Activated CD4-positive, CD25-positive, alpha-beta regulatory T cell (primary cell): Measurements from ENCODE around the gene DNAJC8.
A peak's percentile ranks its signal among the peaks of the same experiment; 100 is the strongest.

Experiments used
- DNase-seq, 4 experiments: peaks; one replicate each; lab custom pipeline; 2025; lab: John Stamatoyannopoulos, UW

Gene DNAJC8

GRCh38 chr1:28249866-28250295 lies 17.1 kb upstream of the DNAJC8 start:
- no peak for DNase-seq

- DNase-seq, result no peak
These were observed 16.4 kb upstream of the DNAJC8 start for GRCh38 chr1:28249013-28249865.

GRCh38 chr1:28248273-28249012 lies 15.6 kb upstream of the DNAJC8 start:
- peak; percentile 56 to 78 (median 65) for DNase-seq

- DNase-seq, result no peak
These were observed 14.9 kb upstream of the DNAJC8 start for GRCh38 chr1:28247612-28248272.

- DNase-seq, result no peak
These were observed 13.6 kb upstream of the DNAJC8 start for GRCh38 chr1:28246427-28246832.

GRCh38 chr1:28244549-28245251 lies 11.9 kb upstream of the DNAJC8 start:
- DNase-seq, result no peak

- DNase-seq, result no peak
These were observed 11.0 kb upstream of the DNAJC8 start for GRCh38 chr1:28243685-28244311.

- no peak for DNase-seq
These were observed 8.9 kb upstream of the DNAJC8 start for GRCh38 chr1:28241638-28242241.

- no peak for DNase-seq
These were observed 7.2 kb upstream of the DNAJC8 start for GRCh38 chr1:28240024-28240423.

- no peak for DNase-seq
These were observed 6.2 kb upstream of the DNAJC8 start for GRCh38 chr1:28239004-28239403.

GRCh38 chr1:28236656-28237322 lies 4.0 kb upstream of the DNAJC8 start:
- no peak for DNase-seq

- peak; percentile 67 to 90 (median 86) for DNase-seq
These were observed 3.2 kb upstream of the DNAJC8 start, which contains the start of gene ATP5IF1 for GRCh38 chr1:28235755-28236655. Gene ATP5IF1 (plus strand): TSS chr1:28236124. CDS start chr1:28236184, 60 bp downstream.

GRCh38 chr1:28233264-28233606 lies 406 bp upstream of the DNAJC8 start:
- no peak for DNase-seq

- no peak for DNase-seq
These were observed 2.8 kb downstream of the DNAJC8 start for GRCh38 chr1:28229996-28230395.

GRCh38 chr1:28229089-28229488 lies 3.7 kb downstream of the DNAJC8 start:
- DNase-seq, result no peak

GRCh38 chr1:28213315-28213714 lies 19.5 kb downstream of the DNAJC8 start:
- no peak for DNase-seq

GRCh38 chr1:28209700-28210099 lies 23.1 kb downstream of the DNAJC8 start:
- DNase-seq, result no peak

GRCh38 chr1:28208818-28209441 lies 23.9 kb downstream of the DNAJC8 start:
- DNase-seq, result peak in 3 of 4 experiments; percentile 12 to 31 (median 15)

- no peak for DNase-seq
These were observed 27.6 kb downstream of the DNAJC8 start for GRCh38 chr1:28205243-28205642.
